ENCODE results near the gene SMIM1. TPM values are rescaled to one million over a fixed set of nuclear protein-coding genes. Genes with fewer than 3 reads are reported as not detected.

Gene SMIM1
- total RNA-seq, 4 donors from 2014 or later, result 1.5 to 5.3 TPM; not detected in 2

GRCh38 chr1:3742439-3743298 lies 29.9 kb upstream of the SMIM1 start:
- H3K9me3 ChIP-seq, result no peaks in the 10 kb centered on the region

GRCh38 chr1:3743421-3743820 lies 29.1 kb upstream of the SMIM1 start:
- WGBS, 2 donors, result 60 to 71% methylated on average over 4 of the region's 4 CpGs
- Histone ChIP-seq H3K4me3 (no peak overlapping the region), H3K27ac (no peak overlapping the region), H3K9me3 (no peaks in the 10 kb centered on the region), H3K4me1 (peaks cover 14 to 49% (median 15%) of the 10 kb centered on the region in 3 donors), H3K27me3 (no peaks in the 10 kb centered on the region), H3K36me3 (peaks cover 4 to 56% (median 10%) of the 10 kb centered on the region in 3 donors)
- TF ChIP-seq POLR2A (IDR thresholded peaks at IDR 0.05) (no peak), CTCF (IDR thresholded peaks at IDR 0.05) (no peak)
- DNase-seq, result no peak
- intact Hi-C loops (cut with DNase I), result no loop called here

More at GRCh38 chr1:3742439-3743298, 29.9 kb upstream of the SMIM1 start:
- no peak for DNase-seq
- Histone ChIP-seq H3K4me1 (peaks cover 10 to 44% (median 11%) of the 10 kb centered on the region in 3 donors), H3K27me3 (no peaks in the 10 kb centered on the region), H3K36me3 (peaks cover 4 to 63% (median 14%) of the 10 kb centered on the region in 3 donors), H3K27ac (no peak overlapping the region), H3K4me3 (no peak overlapping the region)
- TF ChIP-seq POLR2A (IDR thresholded peaks at IDR 0.05) (no peak), CTCF (IDR thresholded peaks at IDR 0.05) (no peak)
- 67 to 81% methylated on average over 6 to 14 of the region's 24 CpGs for WGBS, 2 donors
- intact Hi-C loops (cut with DNase I), result no loop called here

- H3K27me3 ChIP-seq, result no peaks in the 10 kb centered on the region
- intact Hi-C loops (cut with DNase I), result no loop called here
- H3K36me3 ChIP-seq, result peaks cover 4 to 52% (median 10%) of the 10 kb centered on the region in 3 donors
- TF ChIP-seq POLR2A (IDR thresholded peaks at IDR 0.05) (no peak), CTCF (IDR thresholded peaks at IDR 0.05) (no peak)
- 95 to 98% methylated on average over 8 to 10 of the region's 12 CpGs for WGBS, 2 donors
- peaks cover 14 to 49% (median 15%) of the 10 kb centered on the region in 3 donors for H3K4me1 ChIP-seq
- no peak for DNase-seq
- no peak overlapping the region for H3K4me3 ChIP-seq
- no peaks in the 10 kb centered on the region for H3K9me3 ChIP-seq
- H3K27ac ChIP-seq, result no peak overlapping the region
Measured at GRCh38 chr1:3743826-3744225, 28.7 kb upstream of the SMIM1 start.

- TF ChIP-seq CTCF (IDR thresholded peaks at IDR 0.05) (no peak), POLR2A (IDR thresholded peaks at IDR 0.05) (no peak)
- DNase-seq, result no peak
Measured at GRCh38 chr1:3744646-3745045, 27.9 kb upstream of the SMIM1 start.

GRCh38 chr1:3745071-3745470 lies 27.5 kb upstream of the SMIM1 start:
- DNase-seq, result no peak
- Histone ChIP-seq H3K27ac (no peak overlapping the region), H3K4me3 (no peak overlapping the region), H3K36me3 (peaks cover 4 to 39% (median 10%) of the 10 kb centered on the region in 3 donors), H3K27me3 (no peaks in the 10 kb centered on the region), H3K9me3 (no peaks in the 10 kb centered on the region), H3K4me1 (peaks cover 14 to 49% (median 15%) of the 10 kb centered on the region in 3 donors)
- intact Hi-C loops (cut with DNase I), result no loop called here
- WGBS, 2 donors, result 92 to 93% methylated on average over 10 to 12 of the region's 12 CpGs
- TF ChIP-seq CTCF (IDR thresholded peaks at IDR 0.05) (no peak), POLR2A (IDR thresholded peaks at IDR 0.05) (no peak)

More at GRCh38 chr1:3744646-3745045, 27.9 kb upstream of the SMIM1 start:
- Histone ChIP-seq H3K27ac (no peak overlapping the region), H3K4me1 (peaks cover 14 to 49% (median 15%) of the 10 kb centered on the region in 3 donors), H3K9me3 (no peaks in the 10 kb centered on the region), H3K36me3 (peaks cover 4 to 44% (median 10%) of the 10 kb centered on the region in 3 donors), H3K4me3 (no peak overlapping the region), H3K27me3 (no peaks in the 10 kb centered on the region)
- 86 to 92% methylated on average over 4 to 10 of the region's 10 CpGs for WGBS, 2 donors
- intact Hi-C loops (cut with DNase I), result no loop called here
